SKM-1 (cell line): ENCODE data around the gene SLC4A1AP.
"Not testable (repeated sequence)": the region's sequence is repeated elsewhere in the genome, so short reads cannot be mapped to it uniquely, and the experiment has no call there.

Experiments used
- DNase-seq: peaks from one replicate; lab custom pipeline; 2025; ENCODE audit not compliant: unreplicated experiment; lab: John Stamatoyannopoulos, UW

Gene SLC4A1AP

DNA sequence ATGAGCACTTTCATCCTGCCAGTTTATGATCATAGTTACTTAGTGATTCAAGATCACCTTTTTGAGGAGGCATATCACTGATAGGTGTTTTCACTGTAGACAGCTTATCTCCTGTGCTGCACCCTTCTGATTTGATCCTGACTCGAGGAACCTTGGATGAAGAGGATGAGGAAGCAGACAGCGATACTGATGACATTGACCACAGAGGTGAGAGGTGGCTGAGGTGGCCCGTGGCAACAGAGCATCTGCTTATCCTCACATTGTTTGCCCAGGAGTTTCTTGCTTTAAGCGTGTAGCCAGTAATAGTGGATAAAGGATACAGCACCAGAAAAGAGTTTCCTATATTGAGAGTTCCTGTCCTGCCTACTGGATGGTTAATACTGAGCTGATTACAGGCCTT is 16.0 kb upstream of the SLC4A1AP start:
- no peak for DNase-seq

DNA sequence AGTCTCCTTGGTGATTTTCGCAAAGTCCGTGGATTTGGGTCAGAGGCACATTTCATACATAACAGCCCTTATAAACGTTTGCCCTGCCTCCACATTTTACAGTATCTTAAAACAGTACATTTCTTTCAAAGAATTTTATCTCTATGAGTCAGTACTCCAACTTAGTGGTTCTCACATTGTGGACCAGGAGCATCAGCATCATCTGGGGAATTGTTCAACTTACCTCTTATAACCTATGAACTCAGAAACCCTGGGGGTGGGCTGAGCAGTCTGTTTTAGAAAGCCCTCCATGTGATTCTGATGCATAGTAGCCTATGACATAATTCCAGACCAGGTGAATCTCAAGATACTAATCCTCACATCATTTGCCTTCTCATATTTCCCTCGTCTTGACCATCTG is 12.6 kb upstream of the SLC4A1AP start:
- no peak for DNase-seq

DNA sequence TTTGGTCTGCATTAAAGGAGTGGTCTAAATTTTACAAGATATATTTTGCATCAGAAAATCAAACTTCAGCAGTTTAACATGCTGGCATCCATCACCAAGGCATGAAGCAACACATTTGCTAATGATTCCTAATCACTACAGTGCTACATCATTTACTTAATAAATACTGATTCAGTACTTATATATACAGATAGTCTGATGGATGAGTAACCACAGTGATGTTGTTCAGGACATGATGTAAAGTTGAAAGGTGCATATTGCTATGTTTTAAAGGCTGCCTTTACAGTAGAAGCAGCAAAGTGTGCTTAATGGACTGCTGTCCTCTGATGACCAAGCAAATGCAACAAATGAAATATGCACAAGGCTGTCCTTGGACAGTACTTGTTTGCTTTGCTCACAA is 11.3 kb upstream of the SLC4A1AP start:
- DNase-seq = no peak

DNA sequence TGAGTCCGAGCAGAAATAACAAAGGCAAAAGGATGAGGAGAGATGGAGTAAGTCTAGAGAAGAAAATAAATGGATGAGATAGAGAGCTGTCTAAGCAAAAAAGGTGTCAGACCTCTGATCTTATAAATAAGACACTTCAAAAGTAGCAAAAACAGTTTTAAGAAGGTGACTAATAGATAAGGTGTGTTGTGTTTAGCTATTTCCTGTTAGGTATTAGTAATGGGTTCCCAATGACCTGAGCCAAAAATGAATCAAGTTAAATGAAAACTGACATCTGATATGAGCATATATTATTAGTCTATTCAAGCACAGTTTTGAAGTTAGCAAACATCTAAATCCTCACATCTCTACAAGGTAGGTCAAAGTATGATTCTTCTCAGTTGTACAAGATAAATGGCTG is 10.9 kb upstream of the SLC4A1AP start:
- no peak for DNase-seq

DNA sequence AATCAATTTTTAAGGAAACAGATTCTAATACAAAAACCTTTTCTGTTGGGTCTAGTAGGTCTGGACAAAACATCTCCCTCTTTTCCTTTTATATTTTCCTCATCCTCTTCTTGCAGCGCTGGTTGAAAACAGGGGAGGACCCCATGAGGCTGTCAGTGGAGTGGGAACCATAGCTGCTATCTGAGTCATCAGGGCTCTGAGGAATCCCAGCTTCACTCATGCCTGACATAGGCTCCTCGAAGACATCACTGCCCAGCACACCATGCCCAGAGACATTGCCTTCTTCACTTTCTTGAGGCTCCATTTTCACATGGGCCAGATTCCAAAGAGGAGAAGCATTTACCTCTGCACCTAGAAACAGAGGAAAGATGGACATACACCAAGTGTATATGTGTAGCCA is 10.3 kb upstream of the SLC4A1AP start:
- no peak for DNase-seq

DNA sequence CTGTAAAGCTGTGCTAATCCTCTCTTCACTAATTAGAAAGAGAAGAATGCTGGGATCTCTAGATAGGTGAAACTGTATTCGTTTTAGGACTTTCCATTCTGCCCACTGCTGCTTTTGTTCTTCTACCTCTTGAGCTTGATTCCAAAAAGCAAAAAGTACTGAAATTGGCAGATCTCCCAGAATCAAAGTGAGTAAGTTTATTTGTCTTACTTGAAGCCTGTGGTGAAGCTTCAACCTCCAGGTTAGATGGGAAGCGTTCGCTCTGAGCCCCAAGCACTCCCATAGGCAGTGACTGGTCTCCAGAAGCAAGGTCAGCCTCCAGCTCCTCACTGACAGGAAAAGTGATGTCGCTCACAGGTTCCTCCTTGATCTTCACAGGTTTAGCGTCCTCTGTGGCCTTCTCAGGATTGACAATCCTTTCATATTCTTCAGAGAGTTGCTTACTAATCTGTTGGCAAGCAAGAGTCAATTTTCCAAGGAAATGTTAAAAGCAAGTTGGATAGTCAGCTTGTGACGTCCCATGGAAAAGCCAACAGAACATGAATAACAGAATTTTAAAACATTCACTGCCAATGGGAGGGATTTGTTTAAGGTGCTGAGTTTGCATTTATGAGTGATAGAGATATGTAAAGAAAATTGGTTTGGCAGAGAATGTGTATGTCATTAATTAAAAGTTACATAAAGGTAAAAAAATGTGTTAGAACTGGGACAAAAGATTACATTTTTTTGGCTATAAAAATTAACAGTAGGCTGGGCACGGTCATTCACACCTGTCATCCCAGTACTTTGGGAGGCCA is 8.3 kb upstream of the SLC4A1AP start:
- no peak for DNase-seq

DNA sequence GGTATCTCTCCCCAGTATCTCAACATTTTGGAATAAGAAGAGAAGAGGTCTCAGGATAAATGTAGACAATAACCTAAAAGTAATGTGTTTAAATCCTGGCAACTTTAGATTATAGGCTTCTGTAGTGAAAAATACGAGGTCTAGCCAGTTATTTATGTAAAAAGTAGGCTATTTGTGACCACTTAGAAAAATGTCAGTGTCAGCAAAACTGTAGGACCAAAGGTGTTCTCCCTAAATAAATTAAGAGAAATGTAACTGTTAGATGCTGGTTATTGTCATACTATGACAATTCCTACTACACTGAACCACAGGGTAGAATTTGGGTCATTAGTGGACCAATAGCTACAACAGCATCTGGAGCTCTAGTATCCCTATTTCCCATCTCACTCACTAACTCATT is 2.3 kb upstream of the SLC4A1AP start:
- no peak for DNase-seq

DNA sequence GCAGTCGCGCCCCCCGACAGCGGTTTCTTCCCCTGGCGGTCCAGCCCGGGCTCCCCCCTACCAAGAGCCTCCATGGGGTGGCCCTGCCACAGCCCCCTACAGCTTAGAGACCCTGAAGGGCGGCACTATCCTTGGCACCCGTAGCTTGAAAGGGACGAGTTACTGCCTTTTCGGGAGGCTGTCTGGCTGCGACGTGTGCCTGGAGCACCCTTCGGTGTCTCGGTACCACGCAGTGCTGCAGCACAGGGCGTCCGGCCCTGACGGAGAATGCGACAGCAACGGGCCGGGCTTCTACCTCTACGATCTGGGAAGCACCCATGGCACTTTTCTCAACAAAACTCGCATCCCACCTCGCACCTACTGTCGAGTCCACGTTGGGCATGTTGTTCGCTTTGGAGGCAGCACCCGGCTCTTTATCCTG is 475 bp downstream of the SLC4A1AP start:
- no peak for DNase-seq

DNA sequence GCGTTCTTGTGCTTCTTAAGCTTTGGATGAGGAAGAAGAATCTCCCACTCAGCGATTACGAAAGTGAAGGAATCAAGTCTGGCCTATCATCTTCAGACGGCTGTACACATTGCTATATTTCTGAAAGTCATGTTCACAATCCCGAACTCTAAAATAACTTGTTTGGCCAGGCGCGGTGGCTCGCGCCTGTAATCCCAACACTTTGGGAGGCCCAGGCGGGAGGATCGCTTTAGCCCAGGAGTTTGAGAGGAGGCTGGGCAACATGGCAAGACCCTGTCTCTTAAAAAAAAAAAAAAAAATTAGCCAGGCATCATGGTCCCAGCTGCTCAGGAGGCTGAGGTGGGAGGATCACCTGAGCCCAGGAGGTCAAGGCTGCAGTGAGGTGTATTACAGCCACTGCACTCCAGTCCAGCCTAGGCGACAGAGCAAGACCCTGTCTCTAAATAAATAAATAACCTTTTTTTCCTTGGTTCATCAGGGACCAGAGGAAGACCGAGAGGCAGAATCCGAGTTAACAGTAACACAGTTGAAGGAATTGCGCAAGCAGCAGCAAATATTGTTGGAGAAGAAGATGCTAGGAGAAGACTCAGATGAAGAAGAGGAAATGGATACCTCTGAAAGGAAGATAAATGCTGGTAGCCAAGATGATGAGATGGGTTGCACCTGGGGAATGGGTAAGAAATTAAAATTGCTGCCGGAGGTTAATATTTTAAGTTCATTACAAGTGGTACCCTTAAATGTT is 1.1 kb downstream of the SLC4A1AP start:
- DNase-seq = no peak

DNA sequence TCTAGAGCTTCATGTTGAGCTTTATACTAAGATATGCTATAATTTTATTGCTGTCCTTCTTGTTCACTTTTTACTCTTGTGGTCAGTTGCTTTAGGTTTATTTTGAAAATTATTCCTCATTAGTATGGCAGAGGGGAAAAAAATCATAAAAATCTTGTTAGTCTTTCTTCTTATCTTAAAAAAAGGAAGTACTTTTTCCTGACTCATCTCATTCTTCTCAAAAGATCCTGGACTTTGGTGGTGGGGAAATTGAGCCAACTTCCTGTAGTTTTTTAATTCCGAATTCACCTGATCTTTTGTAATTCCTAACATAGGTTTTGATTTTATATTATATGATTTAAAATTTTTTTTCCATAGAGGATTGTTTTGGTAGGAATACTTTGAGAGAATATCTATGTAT is 3.8 kb downstream of the SLC4A1AP start:
- no peak for DNase-seq

DNA sequence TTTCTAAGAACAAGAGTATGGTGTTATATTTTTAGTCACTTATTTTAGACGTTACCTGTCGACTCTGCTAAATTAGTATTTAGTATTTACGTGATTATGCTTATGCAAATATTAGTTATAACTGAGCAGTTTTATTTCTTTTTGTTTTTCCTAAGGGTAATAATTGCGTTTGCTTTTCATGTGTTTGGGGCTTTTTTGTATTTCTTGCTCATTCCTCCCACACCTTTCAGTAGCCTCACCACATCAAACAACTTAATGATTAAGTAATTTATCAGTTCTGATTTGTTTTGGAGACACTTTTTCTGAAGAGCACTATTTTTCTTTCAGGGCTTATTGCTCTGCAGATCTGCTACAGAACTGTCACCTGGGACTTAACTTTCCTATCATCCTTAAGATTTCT is 7.5 kb downstream of the SLC4A1AP start:
- DNase-seq = no peak

DNA sequence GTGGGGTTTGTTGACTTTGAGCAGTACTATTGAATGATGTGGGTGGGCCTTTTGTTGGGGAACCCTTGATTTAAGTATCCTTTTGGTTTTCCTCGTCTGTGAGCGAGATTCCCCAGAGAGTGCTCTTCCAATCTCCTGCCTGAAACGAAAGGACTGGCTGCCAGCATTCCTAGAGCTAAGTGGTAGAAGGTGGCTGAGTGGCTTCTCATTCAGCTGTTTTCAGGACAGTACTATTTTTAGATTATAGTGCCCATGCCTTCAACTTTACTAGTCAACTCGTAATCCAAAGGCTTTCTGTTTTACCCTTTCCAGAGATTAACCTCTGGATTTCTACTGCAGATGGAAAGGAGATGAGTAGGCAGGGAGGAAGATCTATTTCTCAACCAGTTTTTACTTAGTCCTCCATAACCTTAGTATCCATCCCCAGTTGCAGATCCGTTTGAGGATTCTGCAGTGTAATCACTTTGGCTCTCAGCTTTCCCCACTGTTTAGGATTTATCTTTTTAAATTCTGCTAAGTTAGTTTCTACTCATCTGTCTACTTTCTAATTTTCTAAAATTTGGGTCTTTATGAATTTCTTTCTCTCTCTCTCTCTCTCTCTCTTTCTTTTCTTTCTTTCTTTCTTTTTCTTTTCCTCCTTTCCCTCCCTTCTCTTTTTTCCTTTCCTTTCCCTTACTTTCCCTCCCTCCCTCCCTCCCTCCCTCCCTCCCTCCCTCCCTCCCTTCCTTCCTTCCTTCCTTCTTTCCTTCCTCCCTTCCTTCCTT is 9.2 kb downstream of the SLC4A1AP start:
- DNase-seq = no peak

DNA sequence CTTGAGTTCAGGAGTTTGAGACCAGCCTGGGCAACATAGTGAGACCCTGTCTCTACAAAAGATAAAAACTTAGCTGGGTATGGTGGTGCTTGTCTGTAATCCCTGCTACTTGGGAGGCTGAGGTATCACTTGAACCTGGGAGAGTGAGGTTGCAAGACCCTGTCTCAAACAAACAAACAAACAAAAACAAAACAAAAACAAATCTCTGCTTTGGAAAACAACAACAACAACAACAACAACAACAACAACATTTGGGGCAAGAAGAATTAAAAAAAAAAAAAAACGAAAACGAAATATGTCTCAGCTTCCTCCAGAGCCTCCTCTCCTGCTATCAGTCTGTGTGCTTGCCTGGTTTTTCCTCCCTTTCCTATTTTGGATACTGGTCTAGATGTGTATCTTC is 16.9 kb downstream of the SLC4A1AP start:
- no peak for DNase-seq

DNA sequence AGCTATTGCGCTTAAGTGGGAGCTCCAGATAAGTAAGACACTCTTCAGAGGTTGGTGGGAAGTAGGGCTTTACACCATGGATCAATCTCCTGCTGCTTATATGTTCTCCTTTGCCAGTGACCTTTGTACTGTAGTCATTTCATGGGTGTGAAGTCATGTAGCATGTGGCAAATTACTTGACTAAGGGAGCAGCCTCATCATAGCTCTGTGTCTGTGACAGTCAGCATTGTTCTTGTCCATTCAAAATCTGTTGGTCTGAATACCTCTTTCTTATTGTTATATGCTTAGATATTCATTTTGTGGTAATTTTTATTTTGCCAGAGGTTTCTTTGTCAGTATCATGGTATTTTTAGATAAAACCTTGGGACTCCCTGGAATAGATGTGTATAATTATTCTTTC is 18.2 kb downstream of the SLC4A1AP start:
- DNase-seq = no peak

DNA sequence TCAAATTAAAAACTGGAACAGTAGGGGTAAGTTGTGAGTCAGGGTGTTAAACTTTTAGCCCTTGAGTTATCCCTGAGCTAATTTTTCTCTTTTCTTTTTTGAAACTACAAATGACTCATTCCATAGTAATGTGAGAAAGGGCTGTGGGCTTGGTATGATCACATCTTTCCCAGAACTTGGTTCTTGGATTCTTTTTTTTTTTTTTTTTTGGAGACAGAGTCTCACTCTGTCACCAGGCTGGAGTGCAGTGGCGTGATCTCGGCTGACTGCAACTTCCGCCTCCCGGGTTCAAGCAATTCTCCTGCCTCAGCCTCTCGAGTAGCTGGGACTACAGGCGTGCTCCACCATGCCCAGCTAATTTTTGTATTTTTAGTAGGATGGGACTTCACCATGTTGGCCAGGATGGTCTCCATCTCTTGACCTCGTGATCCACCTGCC is 18.7 kb downstream of the SLC4A1AP start:
- DNase-seq = not testable (repeated sequence)

DNA sequence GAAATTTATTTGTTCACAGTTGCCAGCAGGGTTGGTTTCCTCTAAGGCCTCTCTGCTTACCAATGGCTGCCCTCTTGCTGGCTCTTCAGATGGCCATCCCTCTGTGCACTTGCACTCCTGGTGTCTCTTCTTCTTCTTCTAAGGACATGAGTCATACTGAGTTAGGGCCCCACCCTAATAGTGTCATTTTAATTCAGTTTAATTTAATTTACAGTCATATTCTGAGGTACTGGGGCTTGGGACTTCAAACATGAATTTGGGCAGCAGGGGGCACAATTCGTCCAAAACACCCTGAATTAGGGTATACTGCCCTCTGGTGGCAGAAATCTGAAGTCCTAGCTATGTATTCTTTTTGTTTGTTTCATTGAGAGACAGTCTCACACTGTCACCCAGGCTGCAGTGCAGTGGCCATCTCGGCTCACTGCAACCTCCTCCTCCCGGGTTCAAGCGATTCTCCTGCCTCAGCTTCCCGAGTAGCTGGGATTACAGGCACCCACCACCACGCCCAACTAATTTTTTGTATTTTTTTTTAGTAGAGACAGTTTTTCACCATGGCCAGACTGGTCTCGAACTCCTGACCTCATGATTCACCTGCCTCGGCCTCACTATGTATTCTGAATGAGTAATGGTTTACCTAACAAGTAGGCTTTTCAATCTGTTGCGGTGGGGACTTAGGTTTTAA is 19.8 kb downstream of the SLC4A1AP start:
- peak; percentile 65 for DNase-seq

DNA sequence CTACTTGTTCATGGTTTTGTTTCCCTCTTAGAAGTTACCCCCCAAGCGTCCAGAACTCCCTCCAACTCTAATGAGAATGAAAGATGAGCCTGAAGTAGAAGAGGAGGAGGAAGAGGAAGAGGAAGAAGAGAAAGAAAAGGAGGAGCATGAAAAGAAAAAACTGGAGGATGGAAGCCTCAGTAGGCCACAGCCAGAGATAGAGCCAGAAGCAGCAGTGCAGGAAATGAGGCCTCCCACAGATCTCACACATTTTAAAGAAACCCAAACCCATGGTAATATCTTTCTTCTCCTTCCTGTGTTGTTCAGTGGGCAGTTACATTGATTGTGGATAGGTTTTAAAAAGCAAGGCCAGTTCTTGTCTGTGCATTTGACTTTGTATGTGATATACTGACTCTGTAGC is 21.3 kb downstream of the SLC4A1AP start:
- not testable (repeated sequence) for DNase-seq

DNA sequence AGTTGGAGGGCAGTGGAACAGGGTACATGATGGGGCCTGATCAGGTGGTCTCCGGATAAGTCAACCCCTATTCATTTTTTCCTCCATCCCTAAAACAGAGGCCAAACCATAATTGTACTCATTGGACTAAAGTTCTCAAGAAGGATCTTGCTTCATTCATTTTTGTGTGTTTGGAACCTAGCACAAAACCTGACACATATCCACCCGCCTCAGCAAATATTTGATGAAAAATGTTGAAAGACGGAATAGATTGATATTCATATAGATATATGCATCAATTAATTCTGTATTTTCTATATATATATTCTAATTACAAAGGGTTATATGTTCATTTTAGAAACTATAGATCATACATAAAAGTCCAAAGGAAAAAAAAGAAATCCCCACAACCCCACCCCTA is 21.9 kb downstream of the SLC4A1AP start:
- DNase-seq = no peak

DNA sequence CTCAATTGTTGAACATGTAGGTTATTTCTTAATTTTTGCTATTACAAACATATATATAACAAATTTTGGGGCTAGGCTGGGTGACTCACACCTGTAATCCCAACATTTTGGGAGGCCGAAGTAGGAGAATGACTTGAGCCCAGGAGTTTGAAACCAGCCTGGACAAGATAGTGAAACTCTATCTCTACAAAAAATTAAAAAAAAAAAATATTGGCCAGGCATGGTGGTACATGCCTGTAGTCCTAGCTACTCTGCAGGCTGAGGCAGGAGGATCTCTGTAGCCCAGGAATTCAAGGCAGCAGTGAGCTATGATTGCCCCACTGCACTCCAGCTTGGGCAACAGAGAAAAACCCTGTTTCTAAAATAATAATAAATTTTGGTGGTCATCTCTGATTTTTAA is 23.5 kb downstream of the SLC4A1AP start:
- DNase-seq = no peak

DNA sequence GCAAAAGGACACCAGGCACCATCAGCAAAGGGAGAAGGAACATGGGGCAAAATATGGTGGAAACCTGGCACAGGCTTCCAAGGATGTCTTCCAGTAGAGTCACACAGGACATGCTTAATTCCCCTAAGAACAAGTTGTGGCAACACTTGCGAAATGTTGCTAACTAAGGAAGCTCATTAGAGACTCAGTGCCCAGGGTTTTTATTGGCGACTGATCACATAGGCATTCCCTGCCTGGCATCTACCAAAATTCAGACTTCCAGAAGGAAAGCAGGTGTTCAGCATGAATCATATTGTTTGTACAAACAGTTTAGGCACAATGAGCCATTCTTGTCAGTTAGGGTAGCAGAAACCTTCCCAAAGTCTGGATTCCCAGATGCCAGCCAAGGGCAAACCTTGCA is 25.7 kb downstream of the SLC4A1AP start:
- no peak for DNase-seq

DNA sequence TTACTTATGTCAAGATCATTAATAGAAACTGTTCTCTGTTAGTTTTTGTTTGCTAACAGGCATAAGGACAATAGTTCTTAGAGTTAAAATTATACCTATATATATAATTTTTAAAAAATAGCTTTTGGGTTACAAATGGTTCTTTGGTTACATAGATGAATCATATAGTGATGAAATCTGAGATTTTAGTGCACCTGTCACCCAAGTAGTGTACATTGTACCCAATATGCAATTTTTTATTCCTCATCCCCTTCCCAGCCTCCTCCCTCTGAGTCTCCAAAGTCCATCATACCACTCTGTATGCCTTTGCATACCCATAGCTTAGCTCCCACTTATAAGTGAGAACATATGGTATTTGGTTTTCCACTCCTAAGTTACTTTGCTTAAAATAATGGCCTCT is 26.4 kb downstream of the SLC4A1AP start:
- DNase-seq = no peak
